NT2/D1 (cell line): Measurements from ENCODE around the gene ZNF197.

ENCODE experiments used
- SUZ12 ChIP-seq: IDR thresholded peaks from 2 replicates; pipeline ENCODE4 v1.6.1; 2011; ENCODE audit not compliant: insufficient read length, insufficient read depth; ENCODE audit errors: extremely low read depth
- YY1 ChIP-seq: IDR thresholded peaks from 2 replicates; pipeline ENCODE4 v1.6.1; 2011; ENCODE audit not compliant: insufficient read length, insufficient read depth

DNA sequence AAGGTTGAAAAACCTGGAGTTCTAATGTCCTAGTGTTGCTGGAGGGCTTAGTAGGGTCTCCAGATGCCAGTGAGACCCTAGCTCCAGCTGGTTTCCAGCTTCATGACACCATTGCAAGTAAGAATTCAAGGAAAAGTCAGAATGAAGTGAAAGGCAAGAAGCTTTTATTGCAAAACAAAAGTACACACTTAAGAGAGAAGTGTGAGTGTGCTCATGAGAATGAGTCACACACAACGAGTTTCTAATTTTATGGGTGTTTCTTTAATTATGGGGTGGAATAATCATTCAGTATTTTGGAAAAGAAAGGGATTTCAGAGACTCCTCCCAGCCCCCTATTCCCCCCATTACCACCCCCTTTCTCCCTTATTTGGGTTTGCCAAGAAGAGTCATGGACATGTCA, 63.1 kb downstream of the ZNF197 start:
- TF ChIP-seq SUZ12 (no peak), YY1 (no peak)
